Loucy (cell line): ENCODE measurements around the gene SH3PXD2A.

Experiments used
- H2AFZ ChIP-seq: fragments of 200-600 bp; sonication (generic); 2 replicates; pipeline ENCODE4 v1.6.0; 2016; ENCODE audit warnings: antibody characterized with exemption, mild to moderate bottlenecking, low read length, moderate library complexity
- H3F3A ChIP-seq: fragments of 200-600 bp; 2 replicates; pipeline ENCODE4 v1.6.0; 2016; ENCODE audit warnings: antibody characterized with exemption, low read depth, mild to moderate bottlenecking
- H3K27me3 ChIP-seq: fragments of 200-600 bp; sonication (generic); 2 replicates; pipeline ENCODE4 v1.6.1; 2014; ENCODE audit warnings: low read length, mild to moderate bottlenecking; ENCODE audit not compliant: insufficient read depth, poor library complexity, severe bottlenecking
- H3K36me3 ChIP-seq: fragments of 200-600 bp; sonication (generic); 2 replicates; pipeline ENCODE4 v1.6.1; 2016; ENCODE audit warnings: low read length; ENCODE audit not compliant: insufficient read depth
- H3K4me1 ChIP-seq: fragments of 200-600 bp; sonication (generic); 2 replicates; pipeline ENCODE4 v1.5.1; 2014; ENCODE audit warnings: low read length, mild to moderate bottlenecking; ENCODE audit not compliant: insufficient read depth, poor library complexity, severe bottlenecking
- H3K4me2 ChIP-seq: fragments of 200-600 bp; sonication (generic); 2 replicates; pipeline ENCODE4 v1.6.0; 2014; ENCODE audit warnings: antibody characterized with exemption, low read length, low read depth, mild to moderate bottlenecking; ENCODE audit not compliant: poor library complexity, severe bottlenecking
- H3K4me3 ChIP-seq: fragments of 200-600 bp; sonication (generic); 2 replicates; pipeline ENCODE4 v1.5.1; 2014; ENCODE audit warnings: low read length, mild to moderate bottlenecking, mixed read lengths; ENCODE audit not compliant: poor library complexity, severe bottlenecking
- H3K79me2 ChIP-seq: fragments of 200-600 bp; sonication (generic); 2 replicates; pipeline ENCODE4 v1.6.1; 2014; ENCODE audit warnings: low read length; ENCODE audit not compliant: insufficient read depth
- H3K9ac ChIP-seq: fragments of 200-600 bp; sonication (generic); 2 replicates; pipeline ENCODE4 v1.6.0; 2014; ENCODE audit warnings: mild to moderate bottlenecking, low read depth, low read length, moderate library complexity; ENCODE audit not compliant: poor library complexity, severe bottlenecking
- H3K9me2 ChIP-seq: fragments of 200-600 bp; sonication (generic); replicated peaks from 2 replicates; pipeline ENCODE4 v1.6.1; 2016; ENCODE audit warnings: low read depth, low read length, mixed read lengths
- H3K9me3 ChIP-seq: fragments of 200-600 bp; sonication (generic); 2 replicates; pipeline ENCODE4 v1.6.1; 2014; ENCODE audit warnings: mild to moderate bottlenecking, antibody characterized with exemption, low read length, low read depth; ENCODE audit not compliant: insufficient read depth
- H4K20me1 ChIP-seq: fragments of 200-600 bp; sonication (generic); 2 replicates; pipeline ENCODE4 v1.6.0; 2014; ENCODE audit warnings: antibody characterized with exemption, low read length, mild to moderate bottlenecking; ENCODE audit not compliant: insufficient read depth, poor library complexity, severe bottlenecking
- CTCF ChIP-seq: fragments of 200-600 bp; sonication (generic); conservative IDR thresholded peaks from 2 replicates; pipeline ENCODE4 v1.5.1; 2014; ENCODE audit warnings: mild to moderate bottlenecking, antibody characterized with exemption, low read length
- EZH2phosphoT487 ChIP-seq: fragments of 200-600 bp; IDR thresholded peaks from 2 replicates; pipeline ENCODE4 v1.6.1; 2018; ENCODE audit warnings: antibody characterized with exemption, mild to moderate bottlenecking, moderate library complexity, borderline replicate concordance

SH3PXD2A gene

GRCh38 chr10:103759100-103759781 lies 96.1 kb downstream of the SH3PXD2A start:
- H3K4me1 ChIP-seq: peaks cover 24% of the 10 kb centered on the region
- no peaks in the 10 kb centered on the region for H3K9me3 ChIP-seq
- H4K20me1 ChIP-seq: no peaks in the 10 kb centered on the region
- H3F3A ChIP-seq: 0 out of 2 replicates have a peak, but pooled peaks cover 5% of the 10 kb centered on the region
- no peak overlapping the region for H3K4me2 ChIP-seq
- no peak for TF ChIP-seq CTCF
- no peak for TF ChIP-seq EZH2phosphoT487
- no peaks in the 10 kb centered on the region for H3K27me3 ChIP-seq
- H3K9ac ChIP-seq: peak overlapping the region; percentile 5
- no peak overlapping the region for H3K4me3 ChIP-seq
- H3K9me2 ChIP-seq: no peaks in the 10 kb centered on the region
- H3K36me3 ChIP-seq: no peaks in the 10 kb centered on the region
- H2AFZ ChIP-seq: no peak overlapping the region
- H3K79me2 ChIP-seq: no peaks in the 10 kb centered on the region

- Histone ChIP-seq H3K79me2 (no peaks in the 10 kb centered on the region), H3K9me3 (no peaks in the 10 kb centered on the region), H3K4me1 (peaks cover 15% of the 10 kb centered on the region), H2AFZ (no peak overlapping the region), H3K4me2 (no peak overlapping the region), H3K36me3 (no peaks in the 10 kb centered on the region), H4K20me1 (no peaks in the 10 kb centered on the region), H3K9me2 (no peaks in the 10 kb centered on the region), H3K9ac (no peak overlapping the region), H3K27me3 (no peaks in the 10 kb centered on the region), H3K4me3 (no peak overlapping the region), H3F3A (0 out of 2 replicates have a peak, but pooled peaks cover 5% of the 10 kb centered on the region)
- no peak for TF ChIP-seq EZH2phosphoT487
- TF ChIP-seq CTCF: no peak
Measured at GRCh38 chr10:103758294-103758681, 97.1 kb downstream of the SH3PXD2A start.

GRCh38 chr10:103757531-103758293 lies 97.7 kb downstream of the SH3PXD2A start:
- no peaks in the 10 kb centered on the region for H4K20me1 ChIP-seq
- H3K9me2 ChIP-seq: no peaks in the 10 kb centered on the region
- TF ChIP-seq CTCF: no peak
- TF ChIP-seq EZH2phosphoT487: no peak
- H3K9ac ChIP-seq: no peak overlapping the region
- no peaks in the 10 kb centered on the region for H3F3A ChIP-seq
- H3K79me2 ChIP-seq: no peaks in the 10 kb centered on the region
- H3K27me3 ChIP-seq: no peaks in the 10 kb centered on the region
- H3K4me3 ChIP-seq: no peak overlapping the region
- no peak overlapping the region for H2AFZ ChIP-seq
- peaks cover 9% of the 10 kb centered on the region for H3K4me1 ChIP-seq
- no peaks in the 10 kb centered on the region for H3K36me3 ChIP-seq
- peaks cover under 1% of the 10 kb centered on the region; the same call in 1 of the 2 replicates for H3K9me3 ChIP-seq
- no peak overlapping the region for H3K4me2 ChIP-seq
